Measurements from ENCODE around the gene TPPP2. TPM values are rescaled to one million over a fixed set of nuclear protein-coding genes. Genes with fewer than 3 reads are reported as not detected.

The TPPP2 gene
- total and polyA plus RNA-seq, 4 donors, result 1.5 to 5.9 (median 1.6) TPM

GRCh38 chr14:21026274-21026987, 3.6 kb upstream of the TPPP2 start:
- Histone ChIP-seq H3K9ac (ENCODE audit: low read depth in 1 of 2, low read length in 2 of 2) (no peak overlapping the region), H3K27me3 (ENCODE audit: control insufficient read depth in 4 of 4, insufficient read depth in 4 of 4, low read length in 3 of 4) (no peaks in the 10 kb centered on the region), H3K36me3 (ENCODE audit: control insufficient read depth in 4 of 4, insufficient read depth in 3 of 4, low read depth in 1 of 4, low read length in 3 of 4) (peaks cover 0 to 23% (median 8%) of the 10 kb centered on the region in 4 donors), H3K4me1 (ENCODE audit: control insufficient read depth in 4 of 4, insufficient read depth in 4 of 4, low read length in 3 of 4) (peaks cover 3 to 39% (median 32%) of the 10 kb centered on the region in 4 donors), H3K4me3 (ENCODE audit: low read depth in 1 of 3, low read length in 3 of 3) (no peak overlapping the region), H3K9me3 (ENCODE audit: control insufficient read depth in 4 of 4, low read length in 3 of 4) (no peaks in the 10 kb centered on the region), H3K27ac (ENCODE audit: low read depth in 1 of 2, low read length in 2 of 2) (peak overlapping the region; percentile 87 to 88)
- 73% methylated on average over 7 of the region's 7 CpGs for WGBS
- TF ChIP-seq GABPA (IDR thresholded peaks at IDR 0.05 in 1 of 2, conservative IDR thresholded peaks at IDR 0.05 in 1 of 2), result no peak
- TF ChIP-seq ZBTB33 (IDR thresholded peaks at IDR 0.05), result no peak
- TF ChIP-seq NR2F2 (IDR thresholded peaks at IDR 0.05), result no peak
- no peak for TF ChIP-seq FOXA2 (IDR thresholded peaks at IDR 0.05)
- no peak for TF ChIP-seq JUND (IDR thresholded peaks at IDR 0.05)
- TF ChIP-seq HNF4G (IDR thresholded peaks at IDR 0.05), result no peak
- no peak for DNase-seq (ENCODE audit: low spot score)

GRCh38 chr14:21026988-21027315, 3.1 kb upstream of the TPPP2 start:
- Histone ChIP-seq H3K4me1 (ENCODE audit: control insufficient read depth in 4 of 4, insufficient read depth in 4 of 4, low read length in 3 of 4) (peaks cover 3 to 36% (median 27%) of the 10 kb centered on the region in 4 donors), H3K9ac (ENCODE audit: low read depth in 1 of 2, low read length in 2 of 2) (no peak overlapping the region), H3K27ac (ENCODE audit: low read depth in 1 of 2, low read length in 2 of 2) (peak overlapping the region in 1 of 2 donors; percentile 87), H3K27me3 (ENCODE audit: control insufficient read depth in 4 of 4, insufficient read depth in 4 of 4, low read length in 3 of 4) (no peaks in the 10 kb centered on the region), H3K36me3 (ENCODE audit: control insufficient read depth in 4 of 4, insufficient read depth in 3 of 4, low read depth in 1 of 4, low read length in 3 of 4) (peaks cover 0 to 18% (median 4%) of the 10 kb centered on the region in 4 donors), H3K4me3 (ENCODE audit: low read depth in 1 of 3, low read length in 3 of 3) (no peak overlapping the region), H3K9me3 (ENCODE audit: control insufficient read depth in 4 of 4, low read length in 3 of 4) (no peaks in the 10 kb centered on the region)
- DNase-seq (ENCODE audit: low spot score), result no peak
- 72% methylated on average over 3 of the region's 3 CpGs for WGBS
- TF ChIP-seq CTCF (IDR thresholded peaks at IDR 0.05; ENCODE audit: low read depth, low read length, missing input control) (no peak), SP1 (IDR thresholded peaks at IDR 0.05) (no peak), HNF4G (IDR thresholded peaks at IDR 0.05) (no peak)

- TF ChIP-seq MAX (IDR thresholded peaks at IDR 0.05) (no peak), HNF4G (IDR thresholded peaks at IDR 0.05) (no peak), HNF4A (conservative IDR thresholded peaks at IDR 0.05) (no peak), FOXA1 (IDR thresholded peaks at IDR 0.05) (no peak), TAF1 (conservative IDR thresholded peaks at IDR 0.05) (no peak), JUND (IDR thresholded peaks at IDR 0.05) (no peak), EGR1 (IDR thresholded peaks at IDR 0.05; ENCODE audit: low read depth in 2 of 2) (no peak), GABPA (IDR thresholded peaks at IDR 0.05 in 1 of 2, conservative IDR thresholded peaks at IDR 0.05 in 1 of 2) (no peak), CTCF (IDR thresholded peaks at IDR 0.05; ENCODE audit: low read depth, low read length, missing input control) (no peak), YY1 (IDR thresholded peaks at IDR 0.05) (no peak), SP1 (IDR thresholded peaks at IDR 0.05) (no peak), REST (IDR thresholded peaks at IDR 0.05) (no peak)
- H3K27me3 ChIP-seq (ENCODE audit: control insufficient read depth in 4 of 4, insufficient read depth in 4 of 4, low read length in 3 of 4), result no peaks in the 10 kb centered on the region
- no peak overlapping the region for H3K9ac ChIP-seq (ENCODE audit: low read depth in 1 of 2, low read length in 2 of 2)
- H3K27ac ChIP-seq (ENCODE audit: low read depth in 1 of 2, low read length in 2 of 2), result no peak overlapping the region
- no peak overlapping the region for H3K4me3 ChIP-seq (ENCODE audit: low read depth in 1 of 3, low read length in 3 of 3)
- H3K9me3 ChIP-seq (ENCODE audit: control insufficient read depth in 4 of 4, low read length in 3 of 4), result no peaks in the 10 kb centered on the region
- 92% methylated on average over 12 of the region's 12 CpGs for WGBS
- no peak for DNase-seq (ENCODE audit: low spot score)
- peaks cover 3 to 7% (median 4%) of the 10 kb centered on the region in 4 donors for H3K4me1 ChIP-seq (ENCODE audit: control insufficient read depth in 4 of 4, insufficient read depth in 4 of 4, low read length in 3 of 4)
- H3K36me3 ChIP-seq (ENCODE audit: control insufficient read depth in 4 of 4, insufficient read depth in 3 of 4, low read depth in 1 of 4, low read length in 3 of 4), result peaks cover 0 to 14% (median 3%) of the 10 kb centered on the region in 4 donors
Measured at GRCh38 chr14:21030531-21030930, 514 bp downstream of the TPPP2 start.

Measured in liver (tissue), 9 donors.